Pancreas (tissue), 10 donors: Measurements from ENCODE around the gene COL15A1. TPM values are rescaled to one million over a fixed set of nuclear protein-coding genes. Genes with fewer than 3 reads are reported as not detected.

Experiments
- ATAC-seq, 4 donors: fragments of 200-7000 bp; cut with Tn5 transposase; one replicate each; pipeline versions ENCODE4 v1.8.0 to v1.9.1; 2020; ENCODE audit warnings: mild to moderate bottlenecking in 4 of 4, moderate library complexity in 4 of 4
- DNase-seq, 6 donors: peaks; one replicate each; pipeline ENCODE4 v3.0.0-alpha.2; 2020
- FAIRE-seq: peaks from 2 replicates; lab custom pipeline; 2012; peaks lifted over from hg19 to GRCh38; lab: Jason Lieb, UNC
- H3K27ac ChIP-seq, 4 donors: fragments of 200-600 bp; sonication (generic); 1 replicate in 3 of 4; 2 replicates in 1 of 4; pipeline versions ENCODE4 v1.5.0 to v1.8.0; 2020
- H3K27me3 ChIP-seq, 4 donors: fragments of 200-600 bp; one replicate each; pipeline ENCODE4 v1.8.0; 2021
- H3K36me3 ChIP-seq, 3 donors: fragments of 200-600 bp; sonication (generic) in 1 of 3; one replicate each; pipeline versions ENCODE4 v1.5.0 to v1.8.0; 2020 to 2021
- H3K4me1 ChIP-seq, 3 donors: fragments of 200-600 bp; one replicate each; pipeline ENCODE4 v1.8.0; 2021
- H3K4me3 ChIP-seq, 4 donors: fragments of 200-600 bp; sonication (generic) in 2 of 4; one replicate each; pipeline versions ENCODE4 v1.5.0 to v1.8.0; 2020 to 2021
- H3K9me3 ChIP-seq, 4 donors: fragments of 200-600 bp; one replicate each; pipeline ENCODE4 v1.8.0; 2021
- WGBS, 2 donors: extraction: QIAGEN DNeasy Blood & Tissue Kit; methylation state at CpG; one replicate each; pipeline ENCODE4 v1.1.7; 2013; 5-methylcytosine and 5-hydroxymethylcytosine counted together
- intact Hi-C, 3 donors: fragments of 100-400 bp; cut with DNase I; formaldehyde crosslinking; loops; one replicate each; pipeline versions ENCODE4 v1.11.1 to v1.14.2; 2022
- polyA plus RNA-seq, 2 donors: library from polyadenylated mRNA; stranded (reverse); fragments of 200-250 nt; gene quantifications; one replicate each; pipeline ENCODE4 v1.2.3, GENCODE V29; 2013
- total RNA-seq, 6 donors: library from RNA; stranded (reverse); fragmentation: NEBNext Ultra II Directional in 4 of 6; extraction: Animal tissue kit (Norgen Biotek cat#: 25700) in 4 of 6; gene quantifications; one replicate each; pipeline versions ENCODE4 v1.2.1 to v1.2.4, GENCODE V29; 2021 to 2023
- TF ChIP-seq, protein P1 (sequence below), 4 donors: fragments of 200-600 bp; sonication (generic) in 3 of 4; IDR thresholded peaks; one replicate each; pipeline versions ENCODE4 v1.5.0 to v1.8.0; 2021; ENCODE audit warnings: antibody characterized with exemption in 4 of 4
- donor health status: healthy with polysubstance abuse.
- donor health status: DM: no; HTN: no; CAD: no; lungs with moderate emphysema.
- donor health status: DM: no; HTN: no; CAD: no.
- donor health status: control.
- donor health status: control.
- donor health status: Bipolar disorder and iron deficiency.
- donor health status: DM: yes; HTN: yes; CAD: no.
- donor health status: DM: no; HTN: no; CAD: no.
- donor health status: DM: no; HTN: no; CAD: no.
- donor health status: DM: yes; HTN: yes; CAD: no.

Gene COL15A1
- total and polyA plus RNA-seq, 8 donors: 6.7 to 43.4 (median 10.4) TPM

DNA sequence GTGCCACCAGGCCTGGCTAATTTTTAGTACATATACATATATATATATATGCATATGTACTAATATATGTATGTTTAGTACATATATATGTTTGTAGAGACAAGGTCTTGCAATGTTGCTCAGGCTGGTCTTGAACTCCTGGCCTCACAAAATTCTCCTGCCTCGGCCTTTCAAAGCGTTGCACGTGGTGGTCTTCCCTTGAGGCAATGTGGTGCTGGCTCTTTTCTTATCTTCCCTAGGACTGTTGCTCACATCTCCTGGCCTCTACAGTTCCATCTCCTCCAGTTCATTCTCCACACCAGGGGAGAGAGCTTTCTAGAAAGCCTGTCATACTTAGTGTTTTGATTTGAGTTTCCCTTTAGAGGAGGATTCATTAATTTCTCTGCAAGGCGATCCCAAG, 132.3 kb downstream of the COL15A1 start:
- ATAC-seq (no peak), DNase-seq (no peak), FAIRE-seq (no peak)
- H3K9me3 ChIP-seq: no peaks in the 10 kb centered on the region
- H3K27ac ChIP-seq: no peak overlapping the region
- intact Hi-C loops: no loop called here
- no peaks in the 10 kb centered on the region for H3K36me3 ChIP-seq
- no peaks in the 10 kb centered on the region for H3K27me3 ChIP-seq
- TF ChIP-seq, protein P1, sequence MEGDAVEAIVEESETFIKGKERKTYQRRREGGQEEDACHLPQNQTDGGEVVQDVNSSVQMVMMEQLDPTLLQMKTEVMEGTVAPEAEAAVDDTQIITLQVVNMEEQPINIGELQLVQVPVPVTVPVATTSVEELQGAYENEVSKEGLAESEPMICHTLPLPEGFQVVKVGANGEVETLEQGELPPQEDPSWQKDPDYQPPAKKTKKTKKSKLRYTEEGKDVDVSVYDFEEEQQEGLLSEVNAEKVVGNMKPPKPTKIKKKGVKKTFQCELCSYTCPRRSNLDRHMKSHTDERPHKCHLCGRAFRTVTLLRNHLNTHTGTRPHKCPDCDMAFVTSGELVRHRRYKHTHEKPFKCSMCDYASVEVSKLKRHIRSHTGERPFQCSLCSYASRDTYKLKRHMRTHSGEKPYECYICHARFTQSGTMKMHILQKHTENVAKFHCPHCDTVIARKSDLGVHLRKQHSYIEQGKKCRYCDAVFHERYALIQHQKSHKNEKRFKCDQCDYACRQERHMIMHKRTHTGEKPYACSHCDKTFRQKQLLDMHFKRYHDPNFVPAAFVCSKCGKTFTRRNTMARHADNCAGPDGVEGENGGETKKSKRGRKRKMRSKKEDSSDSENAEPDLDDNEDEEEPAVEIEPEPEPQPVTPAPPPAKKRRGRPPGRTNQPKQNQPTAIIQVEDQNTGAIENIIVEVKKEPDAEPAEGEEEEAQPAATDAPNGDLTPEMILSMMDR (IDR thresholded peaks at IDR 0.05): no peak
- 71 to 82% methylated on average over 4 of the region's 4 CpGs for WGBS, 2 donors
- H3K4me3 ChIP-seq: no peak overlapping the region
- H3K4me1 ChIP-seq: no peaks in the 10 kb centered on the region

DNA sequence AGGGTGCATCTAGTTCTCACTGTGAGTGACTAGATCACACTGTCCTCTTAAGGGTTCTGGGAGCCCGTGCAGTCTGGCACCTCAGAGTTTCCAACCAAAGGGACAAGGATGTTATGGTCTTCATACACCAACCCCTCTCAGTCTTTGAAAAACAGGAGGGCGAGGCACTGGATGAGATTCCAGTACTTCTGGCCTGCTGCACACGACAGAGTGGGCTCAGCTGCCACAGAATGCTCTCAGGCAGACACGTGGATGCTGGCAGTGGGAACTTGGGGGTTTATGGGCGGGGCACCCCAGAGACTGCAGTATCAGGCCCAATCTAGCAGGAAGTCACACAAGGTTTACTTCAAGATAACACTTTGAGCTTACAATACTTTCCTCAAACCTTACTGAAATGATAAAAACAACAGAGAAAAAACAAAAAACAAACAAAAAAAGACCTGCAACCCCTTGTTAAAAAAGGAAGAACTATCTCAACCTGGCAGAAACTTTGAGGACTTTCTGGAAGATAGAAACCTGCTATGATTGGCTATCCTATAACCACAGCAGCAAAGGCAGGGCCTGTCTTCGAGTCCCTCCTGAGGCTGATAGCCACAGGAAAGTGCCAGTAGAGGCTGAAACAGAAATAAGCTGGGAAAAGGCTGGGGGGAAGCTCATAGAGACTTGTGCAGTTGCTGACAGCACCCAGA, 132.9 kb downstream of the COL15A1 start:
- H3K36me3 ChIP-seq: no peaks in the 10 kb centered on the region
- intact Hi-C loops: no loop called here
- TF ChIP-seq, protein P1 (IDR thresholded peaks at IDR 0.05): no peak
- DNase-seq (no peak), FAIRE-seq (no peak), ATAC-seq (peak in 1 of 4 donors; percentile 37)
- no peaks in the 10 kb centered on the region for H3K27me3 ChIP-seq
- H3K4me1 ChIP-seq: no peaks in the 10 kb centered on the region
- 48 to 55% methylated on average over 6 of the region's 6 CpGs for WGBS, 2 donors
- no peaks in the 10 kb centered on the region for H3K9me3 ChIP-seq
- H3K4me3 ChIP-seq: no peak overlapping the region
- H3K27ac ChIP-seq: no peak overlapping the region

DNA sequence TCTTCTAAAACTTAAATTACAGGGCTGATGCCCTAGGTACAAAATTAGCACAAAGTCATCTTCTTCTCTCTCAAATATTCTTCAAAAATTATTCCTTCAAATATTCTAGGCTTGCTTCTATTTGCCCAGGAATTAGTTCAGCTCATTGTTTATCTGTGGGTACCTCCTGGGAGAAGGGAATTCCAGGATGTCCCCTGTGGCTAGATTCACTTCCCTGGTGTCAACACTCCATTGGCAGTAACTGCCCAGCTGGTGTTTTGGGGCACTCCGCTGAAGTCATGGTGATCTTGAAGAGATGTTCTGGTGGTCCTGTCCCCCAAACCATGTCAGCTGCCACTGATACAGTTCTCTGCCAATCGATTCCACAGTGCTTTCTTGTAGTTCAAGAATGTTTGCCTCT, 135.0 kb downstream of the COL15A1 start:
- ATAC-seq (no peak), FAIRE-seq (no peak), DNase-seq (no peak)
- TF ChIP-seq, protein P1 (IDR thresholded peaks at IDR 0.05): no peak
- no peaks in the 10 kb centered on the region for H3K4me1 ChIP-seq
- H3K27me3 ChIP-seq: no peaks in the 10 kb centered on the region
- no peak overlapping the region for H3K27ac ChIP-seq
- WGBS, 2 donors: 59 to 61% methylated on average over 2 of the region's 2 CpGs
- no peak overlapping the region for H3K4me3 ChIP-seq
- intact Hi-C loops: no loop called here
- no peaks in the 10 kb centered on the region for H3K9me3 ChIP-seq
- no peaks in the 10 kb centered on the region for H3K36me3 ChIP-seq

DNA sequence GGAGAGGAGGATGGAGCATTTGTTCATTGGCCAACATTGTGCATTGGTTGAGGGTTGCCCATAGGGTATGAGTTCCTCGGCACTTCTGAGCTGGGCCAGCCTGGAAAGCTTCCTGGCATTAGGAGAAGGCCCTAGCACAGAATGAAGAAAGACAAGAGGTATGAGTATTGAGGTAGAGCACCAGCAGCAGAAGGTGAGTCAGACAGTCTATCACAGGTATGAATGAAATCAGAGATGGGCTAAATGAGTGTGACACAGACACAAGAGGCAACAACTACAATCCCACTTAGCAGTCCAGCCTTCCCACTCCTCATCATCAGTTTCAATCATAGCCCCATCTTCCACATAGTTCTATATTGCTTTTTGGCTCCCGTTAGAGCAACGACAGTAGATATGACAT, 135.8 kb downstream of the COL15A1 start:
- intact Hi-C loops: no loop called here
- TF ChIP-seq, protein P1 (IDR thresholded peaks at IDR 0.05): no peak
- 78 to 89% methylated on average over 3 of the region's 3 CpGs for WGBS, 2 donors

GRCh38 chr9:99083051-99083450, 139.3 kb downstream of the COL15A1 start:
- no peak overlapping the region for H3K4me3 ChIP-seq
- ATAC-seq (no peak), FAIRE-seq (no peak), DNase-seq (no peak)
- 58 to 61% methylated on average over 6 of the region's 6 CpGs for whole genome bisulfite sequencing, 2 donors
- no peaks in the 10 kb centered on the region for H3K4me1 ChIP-seq
- no peaks in the 10 kb centered on the region for H3K36me3 ChIP-seq
- TF ChIP-seq, protein P1 (IDR thresholded peaks at IDR 0.05): no peak
- intact Hi-C loops: no loop called here
- no peaks in the 10 kb centered on the region for H3K9me3 ChIP-seq
- no peaks in the 10 kb centered on the region for H3K27me3 ChIP-seq
- no peak overlapping the region for H3K27ac ChIP-seq

More for the DNA sequence above, 135.8 kb downstream of the COL15A1 start:
- FAIRE-seq (no peak), DNase-seq (no peak), ATAC-seq (no peak)
- no peaks in the 10 kb centered on the region for H3K36me3 ChIP-seq
- no peak overlapping the region for H3K27ac ChIP-seq
- H3K4me3 ChIP-seq: no peak overlapping the region
- no peaks in the 10 kb centered on the region for H3K27me3 ChIP-seq
- H3K9me3 ChIP-seq: no peaks in the 10 kb centered on the region
- H3K4me1 ChIP-seq: no peaks in the 10 kb centered on the region
